Kidney epithelial cell (primary cell): ENCODE results near the gene SLC9A3. TPM values are rescaled to one million over a fixed set of nuclear protein-coding genes. Genes with fewer than 3 reads are reported as not detected.

Experiments used
- DNase-seq: peaks from one replicate; pipeline ENCODE4 v3.0.0-alpha.2; 2010; ENCODE audit warnings: low read depth
- H3K27me3 ChIP-seq: 2 replicates; pipeline ENCODE4 v1.6.0; 2011; ENCODE audit warnings: low read length; ENCODE audit not compliant: control insufficient read depth, insufficient read depth
- H3K36me3 ChIP-seq: 2 replicates; pipeline ENCODE4 v1.5.1; 2011; ENCODE audit warnings: low read length; ENCODE audit not compliant: control insufficient read depth, insufficient read depth
- H3K4me3 ChIP-seq: 2 replicates; pipeline ENCODE4 v1.5.1; 2011; ENCODE audit warnings: low read depth, mild to moderate bottlenecking, control low read depth, low read length
- CTCF ChIP-seq: IDR thresholded peaks from 2 replicates; pipeline ENCODE4 v1.5.1; 2011; ENCODE audit warnings: mild to moderate bottlenecking, moderate library complexity, low read length, control low read depth, inconsistent platforms; ENCODE audit not compliant: insufficient read depth, poor library complexity, severe bottlenecking
- total RNA-seq: library from RNA; depleted of rRNA; stranded (reverse); fragments of >200 nt; gene quantifications from 2 replicates; pipeline ENCODE4 v1.2.3, GENCODE V29; 2015

The SLC9A3 gene
- total RNA-seq, 1 donor from 2014 or later: 3.6 TPM

DNA sequence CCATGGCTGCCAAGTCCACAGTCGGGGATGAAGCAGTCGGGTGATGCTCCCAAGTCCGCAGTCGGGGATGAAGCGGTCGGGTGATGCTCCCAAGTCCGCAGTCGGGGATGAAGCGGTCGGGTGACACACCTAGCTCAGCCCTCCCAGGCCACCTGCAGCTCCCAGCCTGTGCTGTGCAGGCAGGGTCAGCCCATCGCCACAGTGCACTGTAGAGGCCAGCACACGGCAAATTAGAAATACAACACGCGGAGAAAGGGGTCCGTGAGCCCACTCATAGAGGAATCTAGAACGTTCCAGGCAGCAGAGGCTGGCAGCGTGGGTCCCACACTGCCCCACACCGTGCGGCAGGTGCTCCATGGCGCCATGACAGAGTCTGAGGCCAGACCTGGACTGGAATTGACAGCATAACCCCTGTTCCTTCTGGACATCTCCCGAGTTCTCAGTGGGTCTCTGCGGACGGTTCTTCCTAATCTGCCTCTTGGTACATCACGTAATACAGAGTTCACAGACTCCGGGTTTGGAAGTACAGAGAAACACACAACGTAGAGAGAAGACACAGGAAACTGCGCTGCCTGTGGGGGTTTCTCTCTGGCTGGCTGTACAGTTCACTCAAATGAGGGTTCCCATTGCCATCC, 89.0 kb downstream of the SLC9A3 start:
- Histone ChIP-seq H3K36me3 (no peaks in the 10 kb centered on the region), H3K4me3 (no peak overlapping the region), H3K27me3 (peaks cover 2% of the 10 kb centered on the region)
- DNase-seq: no peak
- TF ChIP-seq CTCF: no peak

- Histone ChIP-seq H3K27me3 (peaks cover 2% of the 10 kb centered on the region), H3K36me3 (no peaks in the 10 kb centered on the region), H3K4me3 (no peak overlapping the region)
- no peak for TF ChIP-seq CTCF
- no peak for DNase-seq
Measured at GRCh38 chr5:434443-435146, 89.7 kb downstream of the SLC9A3 start.

DNA sequence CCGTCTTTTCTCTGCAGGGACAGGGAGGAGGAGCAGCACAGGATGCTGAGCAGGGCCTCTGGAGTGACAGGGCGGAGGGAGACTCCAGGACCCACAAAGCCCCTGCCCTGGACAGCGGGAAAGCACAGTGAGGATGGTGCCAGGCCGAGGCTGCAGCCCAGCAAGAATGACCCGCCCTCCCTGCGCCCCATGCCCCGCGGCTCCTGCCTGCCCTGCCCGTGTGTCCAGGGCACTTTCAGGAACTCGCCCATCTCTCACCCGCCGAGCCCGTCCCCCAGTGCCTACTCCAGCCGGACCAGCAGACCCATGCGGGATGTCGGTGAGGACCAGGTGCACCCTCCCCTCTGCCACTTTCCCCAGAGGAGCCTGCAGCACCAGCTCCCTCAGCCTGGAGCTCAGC, 90.4 kb downstream of the SLC9A3 start:
- no peak overlapping the region for H3K4me3 ChIP-seq
- no peak for DNase-seq
- H3K36me3 ChIP-seq: no peaks in the 10 kb centered on the region
- TF ChIP-seq CTCF: no peak
- peaks cover 2% of the 10 kb centered on the region for H3K27me3 ChIP-seq

DNA sequence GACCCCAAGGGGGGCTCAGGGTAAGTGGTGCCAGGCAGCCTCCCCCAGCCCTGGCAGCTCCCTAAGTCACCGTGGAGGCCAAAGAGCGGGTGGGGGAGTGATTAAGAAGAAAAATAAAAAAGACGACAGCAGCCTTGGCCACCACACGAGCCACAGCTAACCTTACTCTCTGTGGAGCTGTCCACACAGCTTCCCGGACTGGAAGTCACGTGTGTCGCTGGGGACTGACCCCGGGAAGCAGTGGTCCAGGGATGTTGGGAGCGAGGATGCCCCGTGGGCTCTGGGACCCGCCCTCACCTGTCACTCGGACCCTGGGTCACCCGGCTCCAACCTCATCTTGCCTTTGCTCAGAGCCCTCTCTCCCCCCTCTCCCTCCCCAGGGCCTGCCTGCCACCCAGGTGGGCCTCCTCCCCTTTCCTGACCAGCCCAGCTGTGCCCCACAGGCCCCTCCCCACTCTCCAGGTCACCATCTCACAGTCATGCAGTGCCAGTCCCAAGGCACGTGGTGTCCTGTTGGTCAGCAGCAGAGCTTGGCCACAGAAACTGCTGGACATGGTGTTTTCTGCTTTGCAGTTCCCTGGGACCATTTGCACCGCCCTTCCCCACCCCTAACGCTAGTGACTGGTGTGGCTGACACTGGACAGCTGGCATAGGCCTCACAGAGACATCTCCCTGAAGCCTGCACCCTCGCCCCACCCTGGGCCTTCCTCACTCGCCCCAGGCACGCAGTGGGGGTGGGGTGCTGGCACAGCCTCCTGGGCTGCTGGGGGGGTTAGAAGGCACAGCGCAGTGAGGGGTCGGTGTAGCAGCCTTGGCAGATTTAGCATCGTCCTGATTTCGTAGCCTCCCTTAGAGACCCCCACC, 91.1 kb downstream of the SLC9A3 start:
- no peak for DNase-seq
- H3K36me3 ChIP-seq: no peaks in the 10 kb centered on the region
- H3K27me3 ChIP-seq: peaks cover 2% of the 10 kb centered on the region
- TF ChIP-seq CTCF: no peak
- H3K4me3 ChIP-seq: no peak overlapping the region

DNA sequence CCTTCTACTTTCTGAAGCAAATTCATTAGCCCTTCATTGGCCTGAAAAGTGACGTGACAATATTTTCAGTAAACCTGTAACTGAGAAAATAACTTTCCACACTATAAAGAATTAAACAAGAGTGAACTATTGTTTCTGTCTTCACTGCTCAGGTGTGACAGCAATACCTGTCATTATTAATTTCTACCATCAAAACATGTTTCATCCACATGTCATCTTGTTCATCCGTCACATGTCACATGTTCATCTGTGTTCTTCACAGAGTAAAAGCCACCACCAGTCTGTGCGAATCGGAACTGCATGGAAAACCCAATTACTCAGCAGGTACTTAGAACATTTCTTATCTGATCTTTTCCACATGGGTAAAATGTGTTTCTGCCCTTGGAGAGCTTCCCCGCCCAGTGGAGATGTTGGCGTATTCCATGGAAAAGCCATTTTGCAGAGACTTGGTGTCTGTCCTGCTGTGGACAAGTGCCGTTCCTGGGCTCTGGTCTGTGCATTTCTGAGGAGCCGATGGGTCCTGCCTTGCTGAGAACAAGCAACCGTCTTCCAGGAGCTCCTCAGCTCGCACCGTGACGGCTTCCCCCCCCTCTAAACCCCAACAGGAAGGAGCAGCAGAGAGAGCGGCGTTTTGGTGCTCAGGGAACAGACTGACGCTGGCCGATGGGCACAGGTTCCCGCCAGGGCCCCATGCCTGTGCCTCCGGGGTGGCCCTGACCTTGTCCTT, 91.9 kb downstream of the SLC9A3 start:
- peaks cover 2% of the 10 kb centered on the region for H3K27me3 ChIP-seq
- no peak for DNase-seq
- no peak overlapping the region for H3K4me3 ChIP-seq
- H3K36me3 ChIP-seq: no peaks in the 10 kb centered on the region
- no peak for TF ChIP-seq CTCF
